Thyroid gland (tissue), 4 donors: ENCODE results near the gene GOLPH3L.

Source experiments
- POLR2A ChIP-seq, 2 donors: fragments of 450-650 bp; IDR thresholded peaks; one replicate each; pipeline ENCODE4 v1.6.1; 2017; ENCODE audit warnings: antibody characterized with exemption in 2 of 2, mild to moderate bottlenecking in 2 of 2, moderate library complexity in 1 of 2
- TF ChIP-seq, protein P1 (sequence below), 6 experiments: fragments of 200-600 bp in 3 of 6; fragments of 450-650 bp in 3 of 6; sonication (generic) in 3 of 6; IDR thresholded peaks; one replicate each; pipeline ENCODE4 v1.5.1; 2016 to 2019; ENCODE audit warnings: antibody characterized with exemption in 6 of 6, mild to moderate bottlenecking in 2 of 6, inconsistent platforms in 1 of 6, moderate library complexity in 1 of 6

DNA sequence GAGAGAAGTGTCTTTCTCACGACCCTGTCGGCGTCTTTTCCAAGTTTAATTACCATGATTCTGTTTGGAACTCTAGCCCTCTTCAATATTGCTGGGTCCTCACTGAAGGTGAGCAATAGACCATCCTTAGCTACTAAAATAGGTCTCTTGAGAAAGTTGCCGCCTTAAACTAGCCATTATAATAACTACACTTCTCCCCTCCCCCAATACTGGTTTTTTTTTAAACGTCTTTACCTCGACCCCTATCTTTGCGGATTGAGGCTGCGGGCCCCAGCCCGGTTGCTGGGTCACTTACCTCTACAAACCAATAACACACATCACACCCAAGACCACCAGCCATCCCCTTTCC is 68.2 kb downstream of the GOLPH3L start:
- TF ChIP-seq, protein P1, sequence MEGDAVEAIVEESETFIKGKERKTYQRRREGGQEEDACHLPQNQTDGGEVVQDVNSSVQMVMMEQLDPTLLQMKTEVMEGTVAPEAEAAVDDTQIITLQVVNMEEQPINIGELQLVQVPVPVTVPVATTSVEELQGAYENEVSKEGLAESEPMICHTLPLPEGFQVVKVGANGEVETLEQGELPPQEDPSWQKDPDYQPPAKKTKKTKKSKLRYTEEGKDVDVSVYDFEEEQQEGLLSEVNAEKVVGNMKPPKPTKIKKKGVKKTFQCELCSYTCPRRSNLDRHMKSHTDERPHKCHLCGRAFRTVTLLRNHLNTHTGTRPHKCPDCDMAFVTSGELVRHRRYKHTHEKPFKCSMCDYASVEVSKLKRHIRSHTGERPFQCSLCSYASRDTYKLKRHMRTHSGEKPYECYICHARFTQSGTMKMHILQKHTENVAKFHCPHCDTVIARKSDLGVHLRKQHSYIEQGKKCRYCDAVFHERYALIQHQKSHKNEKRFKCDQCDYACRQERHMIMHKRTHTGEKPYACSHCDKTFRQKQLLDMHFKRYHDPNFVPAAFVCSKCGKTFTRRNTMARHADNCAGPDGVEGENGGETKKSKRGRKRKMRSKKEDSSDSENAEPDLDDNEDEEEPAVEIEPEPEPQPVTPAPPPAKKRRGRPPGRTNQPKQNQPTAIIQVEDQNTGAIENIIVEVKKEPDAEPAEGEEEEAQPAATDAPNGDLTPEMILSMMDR (IDR thresholded peaks at IDR 0.05): no peak
- no peak for TF ChIP-seq POLR2A (IDR thresholded peaks at IDR 0.05)
